ENCODE measurements around the gene SLC44A5.
A peak's percentile ranks its signal among the peaks of the same experiment; 100 is the strongest.
"Not testable (repeated sequence)": the region's sequence is repeated elsewhere in the genome, so short reads cannot be mapped to it uniquely, and the experiment has no call there.

SLC44A5 gene

DNA sequence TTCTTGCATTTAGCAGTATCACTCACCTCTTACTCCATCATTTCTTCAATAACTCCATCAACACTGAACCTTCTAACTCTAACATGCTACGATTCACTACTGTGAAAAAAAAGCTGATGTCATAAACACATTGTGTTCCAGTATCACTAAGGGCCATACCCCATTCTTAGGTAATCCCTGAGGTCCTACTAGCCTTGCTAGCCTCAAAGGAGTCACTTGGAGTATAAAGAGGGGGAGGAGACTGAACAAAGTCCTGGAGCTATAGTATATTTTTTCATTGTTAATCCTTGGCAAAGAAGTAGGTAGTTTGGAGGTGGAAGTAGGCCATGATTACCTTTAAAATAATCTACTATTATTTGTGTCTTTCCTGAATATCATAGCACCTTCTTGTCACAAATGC is at the start of gene SLC44A5:
SLC44A5 (minus strand) TSS at position 101 of the 400 bp plus-strand sequence. CDS start 69,667 bp downstream, outside the sequence.
- no peak for DNase-seq

DNA sequence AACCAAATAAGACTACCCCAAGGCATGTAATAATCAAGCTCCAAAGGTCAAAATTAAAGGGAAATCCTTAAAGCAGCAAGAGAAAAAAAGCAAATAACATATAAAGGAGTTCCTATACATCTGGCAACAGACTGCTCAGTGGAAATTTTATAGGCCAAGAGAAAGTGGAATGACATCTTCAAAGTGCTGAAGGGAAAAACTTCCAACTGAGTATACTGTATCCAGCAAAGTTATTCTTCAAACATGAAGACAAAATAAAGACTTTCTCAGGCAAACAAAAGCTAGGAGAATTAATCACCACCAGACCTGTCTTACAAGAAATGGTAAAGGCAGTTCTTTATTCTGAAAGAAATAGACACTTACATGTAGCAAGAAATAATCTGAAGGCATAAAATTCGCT is 45.0 kb upstream of the SLC44A5 start:
- DNase-seq: no peak

DNA sequence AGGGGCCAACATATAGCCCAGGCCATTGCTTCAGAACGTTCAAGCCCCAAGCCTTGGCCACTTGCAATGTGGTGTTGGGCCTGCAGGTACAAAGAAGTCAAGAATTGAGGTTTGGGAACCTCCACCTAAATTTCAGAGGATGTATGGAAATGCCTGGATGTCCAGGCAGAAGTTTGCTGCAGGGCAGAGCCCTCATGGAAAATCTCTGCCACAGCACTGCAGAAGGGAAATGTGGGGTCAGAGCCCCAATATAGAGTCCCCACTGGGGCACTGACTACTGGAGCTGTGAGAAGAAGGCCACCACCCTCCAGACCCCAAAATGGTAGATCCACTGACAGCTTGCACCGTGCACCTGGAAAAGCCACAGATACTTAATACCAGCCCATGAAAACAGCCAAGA is 36.3 kb upstream of the SLC44A5 start:
- not testable (repeated sequence) for DNase-seq

DNA sequence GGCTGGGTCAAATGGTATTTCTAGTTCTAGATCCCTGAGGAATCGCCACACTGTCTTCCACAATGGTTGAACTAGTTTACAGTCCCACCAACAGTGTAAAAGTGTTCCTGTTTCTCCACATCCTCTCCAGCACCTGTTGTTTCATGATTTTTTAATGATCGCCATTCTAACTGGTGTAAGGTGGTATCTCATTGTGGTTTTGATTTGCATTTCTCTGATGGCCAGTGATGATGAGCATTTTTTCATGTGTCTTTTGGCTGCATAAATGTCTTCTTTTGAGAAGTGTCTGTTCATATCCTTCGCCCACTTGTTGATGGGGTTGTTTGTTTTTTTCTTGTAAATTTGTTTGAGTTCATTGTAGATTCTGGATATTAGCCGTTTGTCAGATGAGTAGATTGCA is 34.2 kb upstream of the SLC44A5 start:
- DNase-seq: not testable (repeated sequence)

DNA sequence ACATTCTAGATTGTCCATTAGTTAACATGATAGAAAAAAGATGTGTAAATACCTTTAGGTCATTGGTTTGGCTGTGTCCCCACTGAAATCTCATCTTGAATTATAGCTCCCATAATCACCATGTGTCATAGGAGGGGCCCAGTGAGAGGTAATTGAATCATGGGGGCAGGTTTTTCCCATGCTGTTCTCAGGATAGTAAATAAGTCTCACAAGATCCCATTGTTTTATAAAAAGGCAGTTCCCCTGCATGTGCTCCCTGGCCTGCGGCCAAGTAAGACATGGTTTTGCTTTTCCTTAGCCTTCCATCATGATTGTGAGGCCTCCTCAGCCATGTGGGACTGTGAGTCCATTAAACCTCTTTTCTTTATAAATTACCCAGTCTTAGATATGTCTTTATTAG is 32.5 kb upstream of the SLC44A5 start:
- no peak for DNase-seq

DNA sequence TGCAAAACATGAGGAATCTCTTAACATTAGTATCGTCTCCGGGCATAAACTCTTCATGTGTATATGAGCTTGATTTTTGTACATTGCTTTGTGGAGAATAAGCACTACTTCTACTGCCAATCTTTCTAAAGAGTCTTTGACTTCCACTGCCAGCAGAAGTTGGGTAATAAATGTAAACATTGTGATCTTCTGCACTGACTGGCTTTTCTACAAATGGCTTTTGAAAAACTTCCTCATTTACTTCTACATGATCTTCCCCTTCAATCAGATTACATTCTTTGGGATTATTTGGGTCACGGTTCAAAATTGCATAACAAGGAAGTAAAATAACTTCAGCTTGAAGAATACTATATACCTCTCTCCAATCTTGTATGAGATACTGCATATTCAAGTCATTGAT is 30.4 kb upstream of the SLC44A5 start:
- DNase-seq: no peak

DNA sequence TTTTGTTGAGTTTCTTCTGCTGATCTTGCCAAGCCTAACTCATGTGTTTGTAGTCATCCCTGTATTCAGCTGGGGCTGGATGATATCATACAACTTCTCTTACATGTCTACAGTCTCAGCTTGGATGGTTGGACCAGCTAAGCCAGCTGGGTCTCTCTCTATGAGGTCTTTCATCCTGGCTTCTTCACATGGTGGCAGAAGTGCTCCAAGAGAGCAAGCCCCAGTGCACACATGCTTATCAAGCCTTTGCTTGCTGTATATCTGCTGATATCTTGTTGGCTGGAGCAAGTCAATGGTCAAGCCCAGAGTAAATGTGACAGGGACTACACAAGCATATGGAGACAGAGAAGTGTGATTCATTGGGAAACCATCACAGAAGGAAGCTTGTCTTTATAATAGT is 29.2 kb upstream of the SLC44A5 start:
- no peak for DNase-seq

DNA sequence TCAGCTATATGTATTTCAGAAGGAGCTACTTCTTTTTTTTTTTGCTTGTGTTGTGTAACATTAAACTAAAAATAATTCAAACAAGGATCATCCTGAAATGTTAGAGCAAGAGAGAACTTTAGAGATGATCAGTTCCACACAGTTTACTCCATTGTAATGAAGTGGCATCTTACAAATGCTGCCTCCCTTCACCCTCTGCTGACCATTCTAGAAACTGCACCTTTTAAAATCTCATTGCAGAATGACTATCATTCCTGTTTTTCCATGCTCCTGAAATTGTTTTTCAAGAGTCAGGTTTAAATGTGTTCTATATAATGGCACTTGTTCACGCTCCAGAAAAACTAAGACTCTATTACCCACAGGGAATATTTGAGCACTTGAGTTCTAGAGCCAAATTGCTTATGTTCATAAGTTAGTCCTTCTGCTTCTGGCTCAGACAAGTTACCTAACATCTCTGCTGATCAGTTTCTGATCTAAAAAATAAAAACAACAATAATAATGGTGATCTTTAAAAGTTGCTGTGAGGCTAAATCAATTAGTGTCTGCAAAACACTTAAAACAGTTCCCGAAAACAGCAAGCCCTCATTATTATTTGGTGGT is 21.5 kb upstream of the SLC44A5 start:
- peak in 1 of 6 experiments; percentile 3 for DNase-seq

DNA sequence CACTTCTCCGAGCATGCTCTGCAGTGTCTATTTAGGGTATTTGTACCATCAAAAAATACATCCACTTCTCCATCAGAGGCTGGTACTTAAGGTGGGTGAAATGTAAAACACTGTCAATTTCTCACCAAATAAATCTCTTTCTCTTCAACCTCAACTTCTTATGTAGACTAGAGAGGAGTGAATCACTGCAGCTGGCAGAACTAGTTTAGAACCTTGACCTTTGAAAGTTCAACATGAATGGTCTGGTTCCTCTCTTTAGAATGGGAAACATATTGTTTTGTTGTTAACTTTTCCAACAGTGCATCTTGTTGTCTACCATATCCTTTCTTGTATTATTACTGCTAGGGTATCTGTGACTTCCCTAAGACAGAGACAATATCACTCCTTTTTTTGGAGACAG is 20.1 kb upstream of the SLC44A5 start:
- no peak for DNase-seq

DNA sequence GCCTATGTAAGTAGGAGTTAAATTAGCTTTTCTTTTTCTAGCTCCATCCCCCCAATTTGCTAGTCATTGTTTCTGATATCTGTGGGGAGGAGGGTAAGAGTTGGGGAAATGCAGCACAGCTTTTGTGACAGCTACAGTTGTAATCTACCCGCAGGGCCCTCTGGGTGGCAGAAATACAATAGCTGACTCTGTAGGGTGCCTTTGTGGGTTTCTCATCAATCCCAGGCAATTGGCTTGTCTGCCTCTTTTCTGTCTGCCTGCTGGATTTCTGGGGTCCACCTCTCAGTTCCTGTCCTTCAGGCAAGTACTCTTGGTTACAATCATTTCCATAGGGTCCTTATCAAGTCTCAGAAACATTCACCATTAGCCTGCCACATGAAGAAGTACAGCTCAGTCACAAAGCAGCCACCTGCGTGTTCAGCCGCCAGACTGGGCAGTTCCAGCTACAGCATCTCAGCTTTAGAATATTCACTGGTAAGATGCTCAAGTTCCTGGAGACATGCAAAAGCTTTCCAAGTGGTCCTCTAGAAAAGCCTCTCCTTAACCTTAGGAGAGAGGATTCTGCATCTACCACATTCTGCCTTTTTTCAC is 19.2 kb upstream of the SLC44A5 start:
- no peak for DNase-seq

DNA sequence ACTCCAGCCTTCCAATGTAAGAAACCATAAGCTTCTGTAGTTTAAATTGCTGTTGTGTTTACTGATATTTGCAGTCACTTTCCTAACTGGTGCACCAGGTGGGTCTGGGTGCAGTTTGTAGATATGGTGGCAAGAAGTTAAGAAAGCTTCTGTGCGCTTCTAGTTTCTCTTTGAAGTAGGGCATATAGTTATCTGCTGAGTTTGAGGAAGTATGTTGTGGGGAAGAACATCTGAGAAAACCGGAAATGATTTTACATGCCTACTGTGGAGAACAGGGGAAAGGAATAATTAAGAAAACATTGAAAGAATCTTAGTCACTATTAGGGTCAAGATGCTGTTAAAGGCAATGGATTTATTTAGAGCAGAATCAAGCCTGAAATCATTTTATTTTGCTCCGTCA is 14.9 kb upstream of the SLC44A5 start:
- no peak for DNase-seq

DNA sequence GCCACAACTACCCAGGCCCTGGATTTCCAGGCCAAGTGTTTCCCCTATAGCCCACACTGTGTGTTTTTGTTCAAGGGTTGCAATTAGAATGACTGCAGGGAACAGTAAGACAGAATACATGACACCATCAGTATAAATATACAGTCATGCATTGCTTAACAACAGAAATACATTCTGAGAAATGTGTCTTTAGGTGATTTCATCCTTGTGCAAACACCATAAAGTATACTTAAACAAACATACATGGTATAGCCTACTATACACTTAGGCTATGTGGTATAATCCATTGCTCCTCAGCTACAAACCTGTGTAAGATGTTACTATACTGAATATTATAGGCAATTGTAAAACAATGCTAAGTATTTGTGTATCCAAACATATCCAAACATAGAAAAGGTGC is 7.5 kb upstream of the SLC44A5 start:
- no peak for DNase-seq

DNA sequence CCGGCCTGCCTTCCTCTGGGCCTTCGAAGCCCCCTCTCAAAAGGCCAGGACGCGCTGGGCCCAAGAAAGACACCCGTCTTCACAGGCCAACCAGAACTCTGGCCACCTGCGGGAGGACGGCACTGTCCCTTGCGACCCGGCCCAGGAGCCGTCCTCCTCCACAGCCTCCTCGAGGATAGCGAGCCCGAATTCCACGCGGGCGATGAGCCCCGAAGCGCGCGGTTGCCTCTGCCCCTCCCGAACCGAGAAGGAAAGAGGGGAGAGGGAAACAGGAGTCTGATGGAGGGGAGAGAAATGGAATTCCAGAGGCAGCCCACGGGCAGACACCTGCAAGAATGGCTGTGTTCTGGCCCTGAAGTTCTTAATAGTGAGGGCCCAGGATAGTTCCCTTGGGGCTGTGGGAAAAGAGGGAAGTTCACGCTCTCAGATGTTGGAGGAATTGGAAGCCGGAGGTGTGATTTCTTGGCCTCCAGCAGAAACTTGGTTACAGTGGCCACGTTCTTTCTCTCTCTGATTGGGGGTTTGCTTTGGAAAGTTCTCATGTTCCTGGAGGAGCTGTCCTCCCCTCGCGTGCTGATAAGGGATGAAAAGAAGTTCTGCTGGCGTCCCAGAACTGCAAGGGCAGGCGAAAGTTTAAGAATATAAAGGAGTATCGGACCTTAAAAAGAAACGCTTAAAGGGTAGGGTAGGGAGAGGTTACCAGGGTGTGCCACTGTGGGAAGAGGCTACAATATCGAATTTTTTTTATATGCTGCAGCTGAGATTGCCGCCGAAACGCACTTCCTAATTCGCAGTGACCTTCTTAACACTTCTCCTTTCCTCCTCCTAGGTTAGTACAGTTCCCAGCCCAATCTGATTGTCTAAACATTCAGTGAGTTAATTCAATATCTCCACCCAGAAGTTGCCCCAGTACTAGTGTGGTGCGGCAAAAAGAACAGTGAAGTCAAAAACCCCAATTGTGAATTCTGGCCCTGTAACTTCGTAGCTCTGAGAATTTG is 5.8 kb upstream of the SLC44A5 start:
- DNase-seq: no peak

DNA sequence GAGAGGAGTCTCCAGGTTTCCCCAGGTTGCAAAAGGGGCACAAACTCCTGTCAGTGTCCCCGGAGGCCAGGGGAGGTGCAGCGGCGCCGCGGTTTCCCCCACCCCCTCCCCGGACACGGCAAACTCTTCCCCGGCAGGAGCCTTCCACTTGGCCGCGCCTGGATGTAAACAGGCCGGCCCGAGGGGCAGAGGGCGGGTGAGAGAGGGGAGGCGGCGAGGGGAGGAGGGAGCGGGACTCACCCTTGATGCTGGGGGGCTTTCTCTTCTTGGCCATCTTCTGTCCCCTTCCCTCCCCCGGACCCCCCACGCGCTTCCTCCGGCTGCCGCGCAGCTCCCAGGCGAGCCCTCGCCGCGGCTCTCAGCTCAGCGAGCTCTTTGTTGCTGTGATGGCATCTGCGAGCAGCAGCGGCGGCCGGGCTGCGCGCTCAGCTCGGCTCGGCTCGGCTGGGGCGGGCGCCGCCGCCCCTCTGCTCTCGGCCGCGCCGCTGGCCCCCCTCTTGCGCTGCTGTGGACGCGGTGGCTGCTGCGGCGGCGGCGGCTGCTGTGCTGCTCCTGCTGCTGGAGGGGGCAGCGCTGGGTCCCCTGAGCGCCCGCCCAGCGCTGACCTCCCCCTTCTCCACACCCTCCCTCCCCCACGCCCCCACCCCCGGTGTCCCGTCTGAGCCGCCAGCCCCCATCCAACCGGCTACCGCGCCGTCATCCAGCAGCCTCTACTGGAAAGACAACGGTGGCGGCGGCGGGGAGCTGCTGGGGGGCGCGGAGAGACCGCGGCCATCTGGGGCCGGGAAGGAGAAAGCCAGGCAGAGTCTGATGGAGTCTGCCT is 4.9 kb upstream of the SLC44A5 start:
- peak in 3 of 6 experiments; percentile 4 to 20 (median 4) for DNase-seq

DNA sequence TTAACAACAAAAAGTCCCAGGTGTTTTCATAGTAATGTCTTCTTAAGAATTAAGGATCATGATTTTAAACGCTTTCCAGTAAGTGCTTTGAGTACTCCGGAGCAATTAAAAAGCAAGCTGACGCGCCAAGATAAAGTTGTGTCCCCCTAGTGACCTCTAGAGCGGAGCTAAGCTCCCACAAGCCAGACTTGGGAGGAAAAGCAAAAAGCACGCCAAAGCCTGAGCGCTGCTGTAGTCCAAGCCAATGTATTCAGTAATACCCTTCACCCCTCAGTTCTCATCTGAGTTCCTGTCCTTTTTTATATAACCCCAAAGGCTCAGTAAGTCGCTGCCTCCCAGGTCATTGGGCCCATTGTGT is 3.5 kb upstream of the SLC44A5 start:
- no peak for DNase-seq

DNA sequence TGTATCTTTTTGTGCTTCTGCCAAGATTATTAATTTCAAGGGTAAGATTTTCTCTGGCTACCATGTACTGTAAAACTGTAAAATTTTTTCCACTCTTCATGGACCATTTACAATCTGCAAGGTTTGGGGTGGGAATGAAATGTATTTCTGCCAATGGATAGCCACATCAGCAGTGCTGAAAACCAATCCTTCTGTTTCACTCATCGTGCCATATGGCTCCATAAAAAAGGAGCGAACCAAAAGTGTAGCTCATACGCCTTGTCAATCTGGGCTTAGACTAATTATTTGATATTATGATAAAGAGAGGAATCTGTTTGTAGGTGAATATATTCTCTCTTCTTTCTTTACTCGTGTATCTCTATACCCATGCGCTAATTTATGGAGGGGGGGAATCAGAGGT is 3.0 kb upstream of the SLC44A5 start:
- no peak for DNase-seq

DNA sequence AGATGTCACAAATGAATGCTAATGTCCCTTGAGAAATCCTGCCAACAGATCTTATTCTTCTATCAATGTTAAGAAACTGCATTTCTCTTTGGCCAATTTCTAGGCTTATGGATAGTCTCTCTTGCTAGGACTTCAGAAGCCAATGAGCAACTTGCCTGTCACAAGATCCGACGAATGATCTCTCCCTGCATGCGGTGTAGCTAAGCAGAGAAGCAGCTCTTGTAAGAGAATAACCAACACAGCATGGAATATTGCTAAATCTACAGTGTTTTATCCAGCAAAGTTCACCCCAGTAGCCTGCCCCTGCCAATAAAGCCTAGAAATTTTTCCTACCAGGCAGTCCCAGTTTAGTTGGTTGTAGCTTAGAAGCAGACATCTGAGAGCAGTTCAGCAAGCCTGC is 2.1 kb upstream of the SLC44A5 start:
- DNase-seq: no peak

DNA sequence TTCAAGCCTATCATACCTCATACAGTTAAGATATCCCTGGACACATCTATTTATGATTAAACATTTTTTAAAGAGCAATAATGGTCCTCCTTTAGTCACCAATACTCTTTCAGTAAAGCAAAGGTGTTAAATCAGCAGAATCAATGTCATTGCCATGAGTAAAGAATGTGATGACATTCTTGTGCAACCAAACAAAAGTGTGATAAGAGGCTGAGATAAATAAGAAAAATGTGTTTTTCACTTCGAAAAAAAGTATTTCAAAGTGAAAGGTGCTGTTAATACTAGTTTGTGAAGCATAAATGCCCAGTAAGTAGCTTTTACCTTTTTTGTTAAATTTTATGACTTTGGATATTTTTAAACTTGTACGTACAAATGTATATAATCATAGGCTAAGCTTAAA is 8.4 kb downstream of the SLC44A5 start:
- DNase-seq: no peak

DNA sequence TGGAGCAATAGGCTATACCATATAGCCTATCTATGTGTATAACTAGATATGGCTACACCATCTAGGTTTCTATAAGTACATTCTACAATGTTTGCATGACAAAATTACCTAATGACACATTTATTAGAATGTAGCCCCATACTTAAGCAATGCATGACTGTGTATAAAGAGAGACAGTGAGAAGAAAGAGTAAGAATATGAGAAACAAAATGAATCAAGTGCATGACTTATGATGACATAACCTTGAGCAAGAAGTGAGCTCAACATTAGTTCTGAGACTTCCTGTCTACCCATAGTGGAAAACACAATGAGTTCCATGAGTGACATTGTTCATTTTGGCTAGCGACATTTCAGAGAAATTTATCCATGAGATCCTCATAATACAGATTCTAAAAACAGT is 10.1 kb downstream of the SLC44A5 start:
- no peak for DNase-seq

DNA sequence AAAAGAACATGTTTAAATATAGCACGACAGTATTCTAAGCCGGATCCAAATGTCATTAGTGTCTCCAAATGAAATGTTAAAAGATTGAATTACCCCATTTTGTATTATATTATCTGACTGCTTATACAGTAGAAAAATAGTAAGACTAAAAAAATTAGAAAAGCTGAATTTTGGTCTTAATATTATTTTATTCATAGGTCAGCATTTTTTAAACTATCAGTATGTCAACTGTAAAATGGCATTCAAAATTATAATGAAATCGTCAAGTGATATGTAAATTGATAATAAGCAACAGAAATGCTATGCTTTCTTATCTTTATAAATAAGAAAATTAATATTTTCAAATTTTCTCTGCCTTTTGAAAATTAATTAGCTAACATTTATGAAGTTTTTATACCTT is 16.6 kb downstream of the SLC44A5 start:
- DNase-seq: no peak

DNA sequence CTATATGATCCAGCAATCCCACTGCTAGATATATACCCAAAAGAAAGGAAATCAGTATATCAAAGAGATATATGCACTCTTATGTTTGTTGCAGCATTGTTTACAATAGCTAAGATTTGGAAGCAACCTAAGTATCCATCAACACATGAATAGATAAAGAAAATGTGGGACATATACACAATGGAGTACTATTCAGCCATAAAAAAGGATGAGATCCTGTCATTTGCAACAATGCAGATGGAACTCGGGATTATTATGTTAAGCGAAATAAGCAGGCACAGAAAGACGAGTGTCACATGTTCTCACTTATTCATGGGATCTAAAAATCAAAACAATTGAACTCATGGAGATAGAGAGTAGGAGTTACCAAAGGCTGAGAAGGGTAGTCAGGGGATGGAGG is 17.5 kb downstream of the SLC44A5 start:
- DNase-seq: not testable (repeated sequence)

DNA sequence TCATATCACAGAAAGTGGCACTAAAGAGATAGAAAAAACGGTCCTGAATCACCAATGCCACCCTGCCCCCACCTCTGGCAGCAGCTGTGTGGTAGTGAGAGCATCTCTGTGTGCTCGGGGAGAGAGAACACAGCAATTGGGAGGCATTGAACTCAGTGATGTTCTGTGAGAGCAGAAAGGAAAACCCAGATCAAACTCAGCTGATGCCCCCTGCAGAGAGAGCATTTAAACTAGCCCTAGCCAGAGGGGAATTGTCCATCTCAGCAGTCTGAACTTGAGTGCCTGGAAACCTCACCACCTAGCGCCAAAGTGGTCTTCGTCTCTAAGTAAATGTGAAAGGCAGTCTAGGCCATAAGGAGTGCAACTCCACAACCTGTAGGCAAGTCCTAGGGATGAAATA is 21.3 kb downstream of the SLC44A5 start:
- no peak for DNase-seq

All from stimulated activated naive CD4-positive, alpha-beta T cell (primary cell).